SH-SY5Y (cell line): Measurements from ENCODE around the gene CRYBG1.

Experiments used
- GATA2 ChIP-seq: IDR thresholded peaks from 2 replicates; pipeline ENCODE4 v1.6.1; 2011; ENCODE audit warnings: mild to moderate bottlenecking, low read depth, low read length
- GATA3 ChIP-seq: IDR thresholded peaks from 2 replicates; pipeline ENCODE4 v1.6.1; 2011; ENCODE audit warnings: low read depth, mild to moderate bottlenecking, low read length, moderate library complexity

- TF ChIP-seq GATA3 (no peak), GATA2 (no peak)
These were observed 257.8 kb downstream of the CRYBG1 start for GRCh38 chr6:106618324-106618723.
